Epithelial cell of prostate (primary cell): Measurements from ENCODE around the gene SLC22A5.
A peak's percentile ranks its signal among the peaks of the same experiment; 100 is the strongest.
"Not testable (repeated sequence)": the region's sequence is repeated elsewhere in the genome, so short reads cannot be mapped to it uniquely, and the experiment has no call there.

Experiments
- DNase-seq: peaks from one replicate; pipeline ENCODE4 v3.0.0-alpha.2; 2011; ENCODE audit warnings: low read depth, low spot score
- H3K27ac ChIP-seq: fragments of 450-650 bp; 2 replicates; pipeline ENCODE4 v1.5.1; 2017; ENCODE audit warnings: mild to moderate bottlenecking

SLC22A5 gene

GRCh38 chr5:132385326-132386105 lies 16.0 kb downstream of the SLC22A5 start:
- DNase-seq, result no peak
- H3K27ac ChIP-seq, result no peak overlapping the region

- no peak for DNase-seq
Observed at GRCh38 chr5:132386644-132387286, 17.3 kb downstream of the SLC22A5 start.

GRCh38 chr5:132387640-132388117 lies 18.2 kb downstream of the SLC22A5 start:
- H3K27ac ChIP-seq, result peak overlapping the region; percentile 80
- peak; percentile 78 for DNase-seq

More at GRCh38 chr5:132386644-132387286, 17.3 kb downstream of the SLC22A5 start:
- peak overlapping the region; percentile 80 for H3K27ac ChIP-seq

GRCh38 chr5:132388244-132389050 lies 18.9 kb downstream of the SLC22A5 start:
- DNase-seq, result no peak
- peak overlapping the region; percentile 80 for H3K27ac ChIP-seq

GRCh38 chr5:132389051-132389331 lies 19.5 kb downstream of the SLC22A5 start:
- DNase-seq, result no peak
- peak overlapping the region; percentile 80 for H3K27ac ChIP-seq

GRCh38 chr5:132389585-132390286 lies 20.2 kb downstream of the SLC22A5 start:
- peak; percentile 98 for DNase-seq
- peak overlapping the region; percentile 80 for H3K27ac ChIP-seq

- H3K27ac ChIP-seq, result no peak overlapping the region
- no peak for DNase-seq
Observed at GRCh38 chr5:132391247-132391646, 21.7 kb downstream of the SLC22A5 start.

- no peak overlapping the region for H3K27ac ChIP-seq
- no peak for DNase-seq
Observed at GRCh38 chr5:132391870-132392269, 22.4 kb downstream of the SLC22A5 start.

- H3K27ac ChIP-seq, result no peak overlapping the region
- DNase-seq, result no peak
Observed at GRCh38 chr5:132392411-132392810, 22.9 kb downstream of the SLC22A5 start.

GRCh38 chr5:132392978-132393825 lies 23.7 kb downstream of the SLC22A5 start:
- DNase-seq, result no peak
- no peak overlapping the region for H3K27ac ChIP-seq

- DNase-seq, result no peak
- H3K27ac ChIP-seq, result no peak overlapping the region
Observed at GRCh38 chr5:132394667-132395259, 25.3 kb downstream of the SLC22A5 start.

GRCh38 chr5:132396589-132397031 lies 27.1 kb downstream of the SLC22A5 start:
- H3K27ac ChIP-seq, result no peak overlapping the region
- DNase-seq, result no peak

GRCh38 chr5:132397224-132397623 lies 27.7 kb downstream of the SLC22A5 start:
- DNase-seq, result no peak
- no peak overlapping the region for H3K27ac ChIP-seq

- DNase-seq, result not testable (repeated sequence)
Observed at GRCh38 chr5:132397936-132398675, 28.6 kb downstream of the SLC22A5 start.

GRCh38 chr5:132404041-132404440 lies 34.5 kb downstream of the SLC22A5 start:
- H3K27ac ChIP-seq, DNase-seq: not testable (repeated sequence)

More at GRCh38 chr5:132397936-132398675, 28.6 kb downstream of the SLC22A5 start:
- not testable (repeated sequence) for H3K27ac ChIP-seq

- DNase-seq, result no peak
- no peak overlapping the region for H3K27ac ChIP-seq
Observed at GRCh38 chr5:132405646-132406045, 36.1 kb downstream of the SLC22A5 start.

- DNase-seq, result no peak
- H3K27ac ChIP-seq, result no peak overlapping the region
Observed at GRCh38 chr5:132406144-132406783, 36.8 kb downstream of the SLC22A5 start.

GRCh38 chr5:132407970-132408369 lies 38.5 kb downstream of the SLC22A5 start:
- no peak for DNase-seq
- H3K27ac ChIP-seq, result no peak overlapping the region
